Measurements from ENCODE around the gene IGF2. TPM values are rescaled to one million over a fixed set of nuclear protein-coding genes. Genes with fewer than 3 reads are reported as not detected.

Gene IGF2
- 711 TPM for total RNA-seq

GRCh38 chr11:2139123-2139521, at the start of gene IGF2:
Gene IGF2 (minus strand): TSS chr11:2139389. CDS start chr11:2135523, 3,866 bp downstream.
- Histone ChIP-seq H3K4me1 (ENCODE audit: control insufficient read depth in 3 of 3, insufficient read depth in 3 of 3, low read length in 3 of 3) (peaks cover 0 to 13% (median 10%) of the 10 kb centered on the region in 3 donors), H3K9ac (ENCODE audit: low read depth in 1 of 3, low read length in 3 of 3) (no peak within 1 kb of the TSS), H3K4me3 (ENCODE audit: low read length in 3 of 3) (peak within 1 kb of the TSS; percentile 29 to 43 (median 30)), H3K36me3 (ENCODE audit: control insufficient read depth in 3 of 3, insufficient read depth in 3 of 3, low read length in 3 of 3) (no peaks in the 10 kb centered on the region), H3K27me3 (ENCODE audit: control insufficient read depth in 3 of 3, insufficient read depth in 3 of 3, low read length in 3 of 3) (peaks cover 50 to 55% (median 53%) of the 10 kb centered on the region in 3 donors), H3K27ac (ENCODE audit: low read depth, low read length) (no peak within 1 kb of the TSS), H3K9me3 (ENCODE audit: control insufficient read depth in 3 of 3, low read length in 3 of 3) (no peaks in the 10 kb centered on the region)

- Histone ChIP-seq H3K9ac (ENCODE audit: low read depth in 1 of 3, low read length in 3 of 3) (no peak overlapping the region), H3K36me3 (ENCODE audit: control insufficient read depth in 3 of 3, insufficient read depth in 3 of 3, low read length in 3 of 3) (no peaks in the 10 kb centered on the region), H3K9me3 (ENCODE audit: control insufficient read depth in 3 of 3, low read length in 3 of 3) (no peaks in the 10 kb centered on the region), H3K4me3 (ENCODE audit: low read length in 3 of 3) (no peak overlapping the region), H3K4me1 (ENCODE audit: control insufficient read depth in 3 of 3, insufficient read depth in 3 of 3, low read length in 3 of 3) (no peaks in the 10 kb centered on the region), H3K27ac (ENCODE audit: low read depth, low read length) (no peak overlapping the region), H3K27me3 (ENCODE audit: control insufficient read depth in 3 of 3, insufficient read depth in 3 of 3, low read length in 3 of 3) (peaks cover 51 to 88% (median 65%) of the 10 kb centered on the region in 3 donors)
Measured at GRCh38 chr11:2188745-2189144, 49.6 kb upstream of the IGF2 start.

DNA sequence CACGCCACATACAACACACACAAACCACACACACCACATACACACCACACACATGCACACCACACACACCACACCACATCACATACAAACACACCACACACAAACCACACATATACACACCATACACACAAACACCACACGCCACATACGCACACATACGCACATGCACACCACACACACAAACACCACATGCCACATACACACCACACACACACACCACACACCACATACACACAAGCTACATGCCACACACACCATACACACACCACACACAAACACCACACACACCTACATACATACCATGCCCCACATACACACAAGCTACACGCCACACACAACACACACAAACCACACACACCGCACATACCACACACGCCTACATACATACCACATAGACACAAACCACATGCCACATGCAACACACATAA, 48.1 kb upstream of the IGF2 start:
- no peaks in the 10 kb centered on the region for H3K4me1 ChIP-seq (ENCODE audit: control insufficient read depth in 3 of 3, insufficient read depth in 3 of 3, low read length in 3 of 3)
- H3K4me3 ChIP-seq (ENCODE audit: low read length in 3 of 3), result no peak overlapping the region
- no peaks in the 10 kb centered on the region for H3K36me3 ChIP-seq (ENCODE audit: control insufficient read depth in 3 of 3, insufficient read depth in 3 of 3, low read length in 3 of 3)
- no peak overlapping the region for H3K9ac ChIP-seq (ENCODE audit: low read depth in 1 of 3, low read length in 3 of 3)
- H3K27me3 ChIP-seq (ENCODE audit: control insufficient read depth in 3 of 3, insufficient read depth in 3 of 3, low read length in 3 of 3), result peaks cover 57 to 82% (median 63%) of the 10 kb centered on the region in 3 donors
- no peaks in the 10 kb centered on the region for H3K9me3 ChIP-seq (ENCODE audit: control insufficient read depth in 3 of 3, low read length in 3 of 3)
- no peak overlapping the region for H3K27ac ChIP-seq (ENCODE audit: low read depth, low read length)

GRCh38 chr11:2186669-2187279, 47.6 kb upstream of the IGF2 start:
- Histone ChIP-seq H3K4me3 (ENCODE audit: low read length in 3 of 3) (no peak overlapping the region), H3K27ac (ENCODE audit: low read depth, low read length) (no peak overlapping the region), H3K9me3 (ENCODE audit: control insufficient read depth in 3 of 3, low read length in 3 of 3) (no peaks in the 10 kb centered on the region), H3K9ac (ENCODE audit: low read depth in 1 of 3, low read length in 3 of 3) (no peak overlapping the region), H3K36me3 (ENCODE audit: control insufficient read depth in 3 of 3, insufficient read depth in 3 of 3, low read length in 3 of 3) (no peaks in the 10 kb centered on the region), H3K4me1 (ENCODE audit: control insufficient read depth in 3 of 3, insufficient read depth in 3 of 3, low read length in 3 of 3) (no peaks in the 10 kb centered on the region), H3K27me3 (ENCODE audit: control insufficient read depth in 3 of 3, insufficient read depth in 3 of 3, low read length in 3 of 3) (peaks cover 57 to 82% (median 67%) of the 10 kb centered on the region in 3 donors)

GRCh38 chr11:2185324-2186085, 46.3 kb upstream of the IGF2 start:
- Histone ChIP-seq H3K9me3 (ENCODE audit: control insufficient read depth in 3 of 3, low read length in 3 of 3) (no peaks in the 10 kb centered on the region), H3K4me3 (ENCODE audit: low read length in 3 of 3) (no peak overlapping the region), H3K36me3 (ENCODE audit: control insufficient read depth in 3 of 3, insufficient read depth in 3 of 3, low read length in 3 of 3) (no peaks in the 10 kb centered on the region), H3K9ac (ENCODE audit: low read depth in 1 of 3, low read length in 3 of 3) (no peak overlapping the region), H3K27me3 (ENCODE audit: control insufficient read depth in 3 of 3, insufficient read depth in 3 of 3, low read length in 3 of 3) (peaks cover 49 to 77% (median 69%) of the 10 kb centered on the region in 3 donors), H3K27ac (ENCODE audit: low read depth, low read length) (no peak overlapping the region), H3K4me1 (ENCODE audit: control insufficient read depth in 3 of 3, insufficient read depth in 3 of 3, low read length in 3 of 3) (no peaks in the 10 kb centered on the region)

- H3K27ac ChIP-seq (ENCODE audit: low read depth, low read length), result no peak overlapping the region
- no peaks in the 10 kb centered on the region for H3K4me1 ChIP-seq (ENCODE audit: control insufficient read depth in 3 of 3, insufficient read depth in 3 of 3, low read length in 3 of 3)
- H3K4me3 ChIP-seq (ENCODE audit: low read length in 3 of 3), result no peak overlapping the region
- no peak overlapping the region for H3K9ac ChIP-seq (ENCODE audit: low read depth in 1 of 3, low read length in 3 of 3)
- H3K36me3 ChIP-seq (ENCODE audit: control insufficient read depth in 3 of 3, insufficient read depth in 3 of 3, low read length in 3 of 3), result no peaks in the 10 kb centered on the region
- peaks cover 40 to 77% (median 72%) of the 10 kb centered on the region in 3 donors for H3K27me3 ChIP-seq (ENCODE audit: control insufficient read depth in 3 of 3, insufficient read depth in 3 of 3, low read length in 3 of 3)
- H3K9me3 ChIP-seq (ENCODE audit: control insufficient read depth in 3 of 3, low read length in 3 of 3), result no peaks in the 10 kb centered on the region
Measured at GRCh38 chr11:2182692-2183474, 43.7 kb upstream of the IGF2 start.

DNA sequence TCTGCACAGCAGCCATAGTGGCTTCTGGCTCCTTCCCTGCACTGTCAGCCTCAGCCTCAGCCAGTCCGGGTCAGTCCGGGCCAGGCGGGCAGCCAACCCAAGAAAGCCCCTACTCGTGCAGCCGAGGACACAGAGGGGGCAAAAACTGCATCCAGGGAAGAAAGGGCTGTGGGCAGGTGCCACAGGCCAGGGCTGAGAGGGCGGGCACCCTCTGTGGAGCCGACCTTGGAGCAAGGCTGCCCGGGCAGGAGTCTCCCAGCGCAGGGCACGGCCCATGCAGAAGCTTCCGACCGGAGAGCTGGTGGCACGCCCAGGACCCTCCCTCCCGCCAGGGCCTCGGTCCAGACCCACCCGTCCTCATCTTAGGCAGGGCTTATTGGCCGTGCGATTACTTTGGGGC, 42.9 kb upstream of the IGF2 start:
- H3K27ac ChIP-seq (ENCODE audit: low read depth, low read length), result no peak overlapping the region
- no peak overlapping the region for H3K9ac ChIP-seq (ENCODE audit: low read depth in 1 of 3, low read length in 3 of 3)
- H3K9me3 ChIP-seq (ENCODE audit: control insufficient read depth in 3 of 3, low read length in 3 of 3), result no peaks in the 10 kb centered on the region
- H3K36me3 ChIP-seq (ENCODE audit: control insufficient read depth in 3 of 3, insufficient read depth in 3 of 3, low read length in 3 of 3), result no peaks in the 10 kb centered on the region
- H3K4me3 ChIP-seq (ENCODE audit: low read length in 3 of 3), result no peak overlapping the region
- no peaks in the 10 kb centered on the region for H3K4me1 ChIP-seq (ENCODE audit: control insufficient read depth in 3 of 3, insufficient read depth in 3 of 3, low read length in 3 of 3)
- peaks cover 32 to 76% (median 69%) of the 10 kb centered on the region in 3 donors for H3K27me3 ChIP-seq (ENCODE audit: control insufficient read depth in 3 of 3, insufficient read depth in 3 of 3, low read length in 3 of 3)

DNA sequence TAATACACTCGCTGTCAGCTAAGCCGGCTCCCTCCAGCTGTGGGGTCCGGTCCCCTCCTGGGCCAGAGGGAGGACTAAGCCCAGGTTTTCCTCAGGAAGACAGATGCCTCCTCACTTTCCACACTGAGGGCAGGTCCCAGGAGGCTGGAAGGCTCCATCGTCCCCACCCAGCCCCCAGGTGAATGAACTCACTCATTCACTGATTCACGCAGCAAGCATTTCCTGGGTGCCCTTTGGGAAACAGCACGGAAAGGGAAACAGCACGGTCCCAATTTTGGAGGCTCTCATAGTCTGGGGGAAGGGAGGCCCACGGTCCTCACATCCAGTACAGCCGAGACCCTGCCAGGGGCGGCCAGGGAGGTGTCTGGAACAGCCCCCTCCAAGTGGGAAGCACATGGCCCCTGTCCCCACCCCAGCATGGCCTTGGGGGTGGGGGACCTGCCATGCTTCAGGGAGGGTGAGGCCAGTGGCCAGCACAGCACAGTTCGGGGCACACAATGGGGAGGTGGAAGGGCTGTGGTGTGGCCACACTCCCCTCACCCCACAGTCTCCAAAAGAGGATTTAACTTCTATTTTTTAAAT, 41.7 kb upstream of the IGF2 start:
- no peak overlapping the region for H3K27ac ChIP-seq (ENCODE audit: low read depth, low read length)
- no peak overlapping the region for H3K4me3 ChIP-seq (ENCODE audit: low read length in 3 of 3)
- no peaks in the 10 kb centered on the region for H3K4me1 ChIP-seq (ENCODE audit: control insufficient read depth in 3 of 3, insufficient read depth in 3 of 3, low read length in 3 of 3)
- no peaks in the 10 kb centered on the region for H3K36me3 ChIP-seq (ENCODE audit: control insufficient read depth in 3 of 3, insufficient read depth in 3 of 3, low read length in 3 of 3)
- H3K9ac ChIP-seq (ENCODE audit: low read depth in 1 of 3, low read length in 3 of 3), result no peak overlapping the region
- no peaks in the 10 kb centered on the region for H3K9me3 ChIP-seq (ENCODE audit: control insufficient read depth in 3 of 3, low read length in 3 of 3)
- peaks cover 26 to 75% (median 64%) of the 10 kb centered on the region in 3 donors for H3K27me3 ChIP-seq (ENCODE audit: control insufficient read depth in 3 of 3, insufficient read depth in 3 of 3, low read length in 3 of 3)

DNA sequence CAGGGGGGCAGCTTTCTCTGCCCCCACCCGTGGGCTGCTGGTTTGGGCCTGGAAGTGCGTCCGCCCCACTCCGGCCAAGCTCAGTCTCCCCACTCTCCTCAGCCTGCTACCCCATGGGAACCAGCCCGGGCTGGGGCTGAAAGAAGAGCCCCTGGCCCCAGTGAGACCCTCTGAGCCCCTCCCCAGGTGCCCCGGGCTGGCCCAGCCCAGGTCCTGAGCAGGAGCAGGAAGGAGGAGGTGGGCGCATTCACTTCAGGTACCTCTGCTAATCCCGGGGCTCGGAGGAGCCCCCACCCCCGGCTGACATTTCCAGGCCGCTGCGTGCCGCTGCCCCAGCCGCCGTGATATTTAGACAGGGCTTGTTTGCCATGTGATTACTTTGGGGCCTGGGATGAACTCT, 41.2 kb upstream of the IGF2 start:
- Histone ChIP-seq H3K9ac (ENCODE audit: low read depth in 1 of 3, low read length in 3 of 3) (no peak overlapping the region), H3K4me3 (ENCODE audit: low read length in 3 of 3) (no peak overlapping the region), H3K27me3 (ENCODE audit: control insufficient read depth in 3 of 3, insufficient read depth in 3 of 3, low read length in 3 of 3) (peaks cover 22 to 71% (median 59%) of the 10 kb centered on the region in 3 donors), H3K36me3 (ENCODE audit: control insufficient read depth in 3 of 3, insufficient read depth in 3 of 3, low read length in 3 of 3) (no peaks in the 10 kb centered on the region), H3K9me3 (ENCODE audit: control insufficient read depth in 3 of 3, low read length in 3 of 3) (no peaks in the 10 kb centered on the region), H3K4me1 (ENCODE audit: control insufficient read depth in 3 of 3, insufficient read depth in 3 of 3, low read length in 3 of 3) (no peaks in the 10 kb centered on the region), H3K27ac (ENCODE audit: low read depth, low read length) (no peak overlapping the region)
